ENCODE results near the gene OARD1. TPM values are rescaled to one million over a fixed set of nuclear protein-coding genes. Genes with fewer than 3 reads are reported as not detected.

The OARD1 gene, protein sequence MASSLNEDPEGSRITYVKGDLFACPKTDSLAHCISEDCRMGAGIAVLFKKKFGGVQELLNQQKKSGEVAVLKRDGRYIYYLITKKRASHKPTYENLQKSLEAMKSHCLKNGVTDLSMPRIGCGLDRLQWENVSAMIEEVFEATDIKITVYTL
- total RNA-seq (2022; extraction: Qiagen RNA extraction; ENCODE audit: low read depth): 18.8 to 23.2 TPM (median 20.5 TPM) in 5 replicates

DNA sequence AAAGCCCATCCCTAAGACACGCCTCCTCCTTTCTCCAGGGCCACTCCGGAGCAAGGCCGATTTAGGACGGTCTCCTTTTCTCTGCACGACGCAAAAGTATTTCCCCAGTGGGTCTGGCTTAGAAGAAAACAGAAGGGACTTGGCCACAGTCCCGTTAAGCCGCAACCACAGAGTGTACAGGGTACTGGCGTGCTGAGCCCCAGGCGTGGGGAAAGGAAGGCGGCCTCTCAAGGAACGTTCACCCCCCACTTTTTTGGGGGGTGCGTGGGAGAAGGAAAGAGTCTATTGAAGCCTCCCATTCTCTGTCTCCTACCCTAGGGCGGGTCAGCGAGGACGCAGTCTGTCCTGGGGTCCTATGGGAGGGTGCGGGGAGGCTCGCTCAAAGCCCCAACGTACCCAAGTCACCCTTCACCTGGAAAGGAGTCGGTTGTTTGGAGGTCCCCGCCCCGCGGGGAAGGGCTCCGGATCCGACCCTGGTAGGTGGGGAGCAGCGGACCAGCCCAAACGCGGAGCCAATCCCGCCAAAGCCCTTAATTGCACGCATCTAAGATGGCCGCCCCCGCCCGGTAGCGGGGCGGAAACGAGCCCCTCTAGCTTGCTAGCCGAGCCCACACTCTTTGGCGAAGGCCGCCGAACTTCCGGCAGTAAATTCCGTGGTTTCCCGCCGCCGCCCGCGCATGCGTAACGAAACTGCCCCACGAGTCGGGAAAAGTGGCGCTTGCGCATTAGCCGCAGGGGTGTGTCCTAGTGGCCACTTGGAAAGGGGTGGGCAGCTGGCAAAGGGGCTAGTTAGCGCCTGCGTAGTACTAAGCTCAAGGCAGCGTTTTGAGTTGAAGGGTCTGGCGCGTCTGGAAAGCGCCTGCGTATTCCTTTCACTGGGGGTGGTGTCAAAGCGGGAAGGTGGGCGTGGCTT is at the start of gene OARD1:
TSS of gene OARD1 (minus strand) at position 434 of the 913 bp plus-strand sequence. CDS start 722 bp downstream, outside the sequence.

DNA sequence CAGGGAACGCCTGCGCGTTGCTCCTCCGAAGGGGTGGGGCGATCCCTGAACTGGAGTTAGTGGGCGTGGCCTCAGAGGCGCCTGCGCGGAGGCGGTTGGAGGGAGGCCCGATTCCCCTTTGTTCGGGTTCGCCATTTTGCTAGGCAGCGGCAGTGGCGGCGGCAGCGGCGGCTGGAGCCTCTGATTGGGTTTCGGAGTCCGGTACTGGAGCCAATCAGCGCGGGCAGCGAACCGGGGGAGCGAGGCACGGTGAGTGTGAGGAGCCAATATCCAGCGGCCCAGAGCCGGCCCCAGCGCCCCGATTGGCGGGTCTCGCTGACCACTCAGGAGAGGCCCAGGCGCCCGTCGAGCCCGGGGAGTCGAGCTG is 663 bp upstream of the OARD1 start, which contains the start of gene NFYA:
TSS of gene NFYA (plus strand) at position 139 of the 367 bp plus-strand sequence. CDS start 6,116 bp downstream, outside the sequence.

DNA sequence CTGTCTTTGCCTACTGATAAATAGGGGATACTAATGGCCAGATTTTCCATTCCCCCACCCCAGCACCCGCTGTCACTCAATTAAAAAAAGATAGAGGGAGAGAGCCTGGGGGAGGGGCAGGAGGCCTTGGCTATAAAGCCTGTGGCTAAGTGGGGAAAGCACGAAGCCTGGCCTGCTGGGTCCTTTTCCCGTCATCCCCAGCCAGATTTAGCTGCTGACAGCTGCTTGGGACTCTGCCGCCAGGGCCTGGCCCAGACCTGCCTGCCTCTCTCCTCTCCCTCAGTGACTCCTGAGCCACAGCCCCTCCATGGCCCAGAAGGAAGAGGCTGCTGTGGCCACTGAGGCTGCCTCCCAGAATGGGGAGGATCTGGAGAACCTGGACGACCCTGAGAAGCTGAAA is 19.1 kb downstream of the OARD1 start, which contains the start of gene APOBEC2:
TSS of gene APOBEC2 (plus strand) at position 162 of the 400 bp plus-strand sequence. CDS start at position 308, 146 bp downstream.

GRCh38 chr6:41042226-41043055 is 29.7 kb downstream of the OARD1 start, which contains the start of gene TSPO2:
TSPO2 (plus strand) TSS chr6:41042467; CDS start chr6:41042986, 519 bp downstream.

DNA sequence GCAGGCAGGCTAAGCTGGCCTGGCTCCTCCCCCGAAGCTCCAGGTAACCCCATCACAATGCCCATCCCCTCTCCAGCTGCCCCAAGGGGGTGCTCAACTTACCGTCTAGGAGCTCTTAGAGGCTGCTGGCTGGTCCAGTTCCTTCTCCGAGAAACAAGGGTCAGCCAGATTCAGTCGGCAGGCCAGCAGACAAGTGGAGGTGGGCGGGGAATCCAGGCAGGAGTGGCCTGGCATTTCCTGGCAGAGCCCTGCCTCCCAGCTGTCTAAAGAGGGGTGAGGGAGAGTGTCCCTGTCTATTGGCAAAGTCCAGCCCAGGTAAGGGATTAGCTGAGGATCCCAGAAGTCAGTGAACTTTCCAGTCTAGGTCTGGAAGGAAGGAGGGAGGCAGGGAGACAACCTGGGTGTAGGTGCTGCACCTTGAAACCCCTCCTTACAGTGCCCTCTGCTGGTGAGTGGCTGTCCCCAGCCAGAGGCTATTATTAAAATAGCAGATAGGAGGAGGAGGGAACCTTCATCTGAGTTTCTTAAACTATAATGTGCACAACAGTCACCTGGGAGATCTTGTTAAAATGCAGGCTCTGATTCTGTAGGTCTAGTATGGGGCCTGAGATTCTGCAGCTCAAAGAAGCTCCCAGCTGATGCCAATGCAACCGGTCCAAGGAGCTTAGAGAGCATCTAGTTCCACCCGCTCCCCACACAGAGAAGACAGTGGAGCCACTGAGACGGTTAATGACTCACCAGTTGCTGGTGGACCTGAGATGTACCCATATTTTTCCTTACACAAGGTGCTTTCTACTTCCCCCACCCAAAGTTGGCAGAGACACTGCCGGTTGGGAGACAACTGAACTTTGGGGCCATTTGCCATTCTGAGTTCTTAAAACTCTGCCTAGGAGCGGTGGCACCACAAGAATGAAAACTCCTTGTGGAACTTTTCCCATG is 32.8 kb downstream of the OARD1 start, which contains the start of gene UNC5CL:
TSS of gene UNC5CL (minus strand) at position 162 of the 939 bp plus-strand sequence. CDS start 4,147 bp downstream, outside the sequence.

Other genes starting within 250 kb of the OARD1 start
- 0.20 to 0.40 TPM (median 0.34 TPM) in 5 replicates for gene UNC5CL, start 33.1 kb downstream of the OARD1 start, total RNA-seq (2022; extraction: Qiagen RNA extraction; ENCODE audit: low read depth)
- 0.10 TPM in 1 of 5 replicates, not detected in the others for gene TSPO2, start 29.9 kb downstream of the OARD1 start, total RNA-seq (2022; extraction: Qiagen RNA extraction; ENCODE audit: low read depth)
- gene APOBEC2, start 19.2 kb downstream of the OARD1 start, total RNA-seq (2022; extraction: Qiagen RNA extraction; ENCODE audit: low read depth): not detected in 5 replicates
- gene NFYA, start 618 bp upstream of the OARD1 start, total RNA-seq (2022; extraction: Qiagen RNA extraction; ENCODE audit: low read depth): 11.5 to 15.4 TPM (median 14.2 TPM) in 5 replicates
- gene TREML1, start 82.0 kb upstream of the OARD1 start, total RNA-seq (2022; extraction: Qiagen RNA extraction; ENCODE audit: low read depth): not detected in 5 replicates
- not detected in 5 replicates for gene TREM2, start 90.8 kb upstream of the OARD1 start, total RNA-seq (2022; extraction: Qiagen RNA extraction; ENCODE audit: low read depth)
- not detected in 5 replicates for gene TREML2, start 128.8 kb upstream of the OARD1 start, total RNA-seq (2022; extraction: Qiagen RNA extraction; ENCODE audit: low read depth)
- not detected in 5 replicates for gene TREML4, start 156.0 kb upstream of the OARD1 start, total RNA-seq (2022; extraction: Qiagen RNA extraction; ENCODE audit: low read depth)
- gene TREM1, start 214.3 kb upstream of the OARD1 start, total RNA-seq (2022; extraction: Qiagen RNA extraction; ENCODE audit: low read depth): 0.23 to 0.49 TPM (median 0.29 TPM) in 3 of 5 replicates, not detected in the others